ENCODE measurements around the gene SCD. TPM values are rescaled to one million over a fixed set of nuclear protein-coding genes. Genes with fewer than 3 reads are reported as not detected.

SCD gene
- total RNA-seq, 2 experiments from 2014 or later, result 239 to 240 TPM

- H3K4me3 Mint-ChIP-seq, result no peak overlapping the region
- peaks cover 67% of the 10 kb centered on the region for H3K36me3 Mint-ChIP-seq (ENCODE audit: low read depth)
- H3K27ac Mint-ChIP-seq, result peak overlapping the region; percentile 40
- ChIA-PET CTCF (interaction anchor here (1.3 kb wide), 1 partner anchor 19 kb away, joined by 3 read pairs; no protein-coding TSS in a partner anchor), POLR2A (interaction anchor here (1.0 to 1.3 kb wide), 3 partner anchors 11 to 16 kb away, joined by 3 to 5 read pairs (median 4); partner anchors contain the start of gene SCD)
- no peaks in the 10 kb centered on the region for H3K9me3 Mint-ChIP-seq (ENCODE audit: insufficient read depth)
- ATAC-seq (no peak), DNase-seq (no peak)
- H3K4me1 Mint-ChIP-seq (ENCODE audit: low read depth), result peaks cover 41% of the 10 kb centered on the region
- no peaks in the 10 kb centered on the region for H3K27me3 Mint-ChIP-seq (ENCODE audit: low read depth)
Measured at GRCh38 chr10:100362570-100363496, 15.8 kb downstream of the SCD start.

GRCh38 chr10:100364175-100364574 lies 17.1 kb downstream of the SCD start:
- no peak for DNase-seq
- H3K4me1 Mint-ChIP-seq (ENCODE audit: low read depth), result peaks cover 41% of the 10 kb centered on the region
- H3K4me3 Mint-ChIP-seq, result no peak overlapping the region
- H3K27ac Mint-ChIP-seq, result no peak overlapping the region
- ChIA-PET CTCF (interaction anchor here (1.2 to 1.3 kb wide), 2 partner anchors 20 to 26 kb away, joined by 3 read pairs; no protein-coding TSS in a partner anchor), POLR2A (interaction anchor here (1.0 to 1.3 kb wide), 3 partner anchors 9 to 17 kb away, joined by 3 to 5 read pairs (median 4); partner anchors contain the start of gene SCD)
- no peak for ATAC-seq
- H3K27me3 Mint-ChIP-seq (ENCODE audit: low read depth), result no peaks in the 10 kb centered on the region
- H3K36me3 Mint-ChIP-seq (ENCODE audit: low read depth), result peaks cover 62% of the 10 kb centered on the region
- H3K9me3 Mint-ChIP-seq (ENCODE audit: insufficient read depth), result no peaks in the 10 kb centered on the region

- no peak overlapping the region for H3K27ac Mint-ChIP-seq
- CTCF ChIA-PET, result interaction anchor here (0.8 to 1.2 kb wide), 4 partner anchors 22 to 69 kb away, joined by 3 read pairs; no protein-coding TSS in a partner anchor
- H3K27me3 Mint-ChIP-seq (ENCODE audit: low read depth), result no peaks in the 10 kb centered on the region
- no peak overlapping the region for H3K4me3 Mint-ChIP-seq
- DNase-seq (no peak), ATAC-seq (no peak)
- H3K36me3 Mint-ChIP-seq (ENCODE audit: low read depth), result peaks cover 55% of the 10 kb centered on the region
- no peaks in the 10 kb centered on the region for H3K9me3 Mint-ChIP-seq (ENCODE audit: insufficient read depth)
- H3K4me1 Mint-ChIP-seq (ENCODE audit: low read depth), result peaks cover 40% of the 10 kb centered on the region
- POLR2A ChIA-PET, result interaction anchor here (1.1 kb wide), 1 partner anchor 18 kb away, joined by 4 read pairs; the partner anchor contains the start of gene SCD
Measured at GRCh38 chr10:100364735-100365391, 17.8 kb downstream of the SCD start.

- POLR2A ChIA-PET, result no interaction called here
- H3K4me3 Mint-ChIP-seq, result no peak overlapping the region
- H3K27me3 Mint-ChIP-seq (ENCODE audit: low read depth), result no peaks in the 10 kb centered on the region
- CTCF ChIA-PET, result interaction anchor here (0.7 to 3.2 kb wide), 2 partner anchors 20 to 464 kb away, joined by 4 to 48 read pairs; partner anchors contain the start of gene SCD
- DNase-seq (no peak), ATAC-seq (no peak)
- no peak overlapping the region for H3K27ac Mint-ChIP-seq
- peaks cover 49% of the 10 kb centered on the region for H3K4me1 Mint-ChIP-seq (ENCODE audit: low read depth)
- H3K9me3 Mint-ChIP-seq (ENCODE audit: insufficient read depth), result no peaks in the 10 kb centered on the region
- H3K36me3 Mint-ChIP-seq (ENCODE audit: low read depth), result peaks cover 20% of the 10 kb centered on the region
Measured at GRCh38 chr10:100368721-100369120, 21.7 kb downstream of the SCD start.

- H3K27ac Mint-ChIP-seq, result peak overlapping the region; percentile 88
- ATAC-seq, result peak; percentile 54
- no peaks in the 10 kb centered on the region for H3K27me3 Mint-ChIP-seq (ENCODE audit: low read depth)
- no peaks in the 10 kb centered on the region for H3K9me3 Mint-ChIP-seq (ENCODE audit: insufficient read depth)
- H3K4me1 Mint-ChIP-seq (ENCODE audit: low read depth), result peaks cover 44% of the 10 kb centered on the region
- peak; percentile 75 for DNase-seq
- ChIA-PET POLR2A (interaction anchor here (0.6 to 2.3 kb wide), 13 partner anchors 9 to 1447 kb away, joined by 3 to 43 read pairs (median 4); partner anchors contain the start of genes OGA and SCD), CTCF (interaction anchor here (0.6 to 3.2 kb wide), 19 partner anchors 9 to 170 kb away, joined by 3 to 48 read pairs (median 5); partner anchors contain the start of genes HIF1AN and SCD)
- peak overlapping the region; percentile 42 for H3K4me3 Mint-ChIP-seq
- H3K36me3 Mint-ChIP-seq (ENCODE audit: low read depth), result peaks cover 7% of the 10 kb centered on the region
Measured at GRCh38 chr10:100370714-100371481, 23.9 kb downstream of the SCD start.

GRCh38 chr10:100371482-100372027 lies 24.5 kb downstream of the SCD start:
- peaks cover 42% of the 10 kb centered on the region for H3K4me1 Mint-ChIP-seq (ENCODE audit: low read depth)
- DNase-seq (no peak), ATAC-seq (no peak)
- CTCF ChIA-PET, result interaction anchor here (0.8 to 3.2 kb wide), 14 partner anchors 8 to 171 kb away, joined by 3 to 48 read pairs (median 6); partner anchors contain the start of genes HIF1AN and SCD
- H3K9me3 Mint-ChIP-seq (ENCODE audit: insufficient read depth), result no peaks in the 10 kb centered on the region
- H3K27me3 Mint-ChIP-seq (ENCODE audit: low read depth), result no peaks in the 10 kb centered on the region
- H3K4me3 Mint-ChIP-seq, result peak overlapping the region; percentile 42
- H3K27ac Mint-ChIP-seq, result peak overlapping the region; percentile 88
- POLR2A ChIA-PET, result interaction anchor here (0.6 to 2.3 kb wide), 6 partner anchors 20 to 144 kb away, joined by 3 to 43 read pairs (median 4); partner anchors contain the start of gene SCD
- H3K36me3 Mint-ChIP-seq (ENCODE audit: low read depth), result peaks cover 7% of the 10 kb centered on the region

GRCh38 chr10:100372415-100373297 lies 25.6 kb downstream of the SCD start:
- H3K4me3 Mint-ChIP-seq, result no peak overlapping the region
- H3K27ac Mint-ChIP-seq, result no peak overlapping the region
- CTCF ChIA-PET, result interaction anchor here (0.9 to 2.0 kb wide), 13 partner anchors 21 to 363 kb away, joined by 3 to 23 read pairs (median 5); partner anchors contain the start of genes DNMBP, HIF1AN and SCD
- ATAC-seq (no peak), DNase-seq (no peak)
- no peaks in the 10 kb centered on the region for H3K27me3 Mint-ChIP-seq (ENCODE audit: low read depth)
- POLR2A ChIA-PET, result interaction anchor here (0.5 to 2.4 kb wide), 10 partner anchors 9 to 163 kb away, joined by 3 to 34 read pairs (median 4); partner anchors contain the start of genes HIF1AN and SCD
- peaks cover 43% of the 10 kb centered on the region for H3K4me1 Mint-ChIP-seq (ENCODE audit: low read depth)
- H3K36me3 Mint-ChIP-seq (ENCODE audit: low read depth), result peaks cover 2% of the 10 kb centered on the region
- no peaks in the 10 kb centered on the region for H3K9me3 Mint-ChIP-seq (ENCODE audit: insufficient read depth)

GRCh38 chr10:100373298-100374199 lies 26.5 kb downstream of the SCD start:
- no peak overlapping the region for H3K27ac Mint-ChIP-seq

GRCh38 chr10:100374200-100374655 lies 27.2 kb downstream of the SCD start:
- Mint-ChIP-seq H3K4me1 (ENCODE audit: low read depth) (peaks cover 48% of the 10 kb centered on the region), H3K27ac (no peak overlapping the region), H3K36me3 (ENCODE audit: low read depth) (peaks cover 2% of the 10 kb centered on the region), H3K9me3 (ENCODE audit: insufficient read depth) (no peaks in the 10 kb centered on the region), H3K4me3 (no peak overlapping the region), H3K27me3 (ENCODE audit: low read depth) (no peaks in the 10 kb centered on the region)
- ChIA-PET POLR2A (interaction anchor here (1.3 to 2.4 kb wide), 7 partner anchors 11 to 136 kb away, joined by 3 to 34 read pairs (median 5); partner anchors contain the start of gene SCD), CTCF (interaction anchor here (0.9 to 2.0 kb wide), 11 partner anchors 23 to 162 kb away, joined by 3 to 23 read pairs (median 4); partner anchors contain the start of genes HIF1AN and SCD)
- DNase-seq (no peak), ATAC-seq (no peak)

More at GRCh38 chr10:100373298-100374199, 26.5 kb downstream of the SCD start:
- Mint-ChIP-seq H3K9me3 (ENCODE audit: insufficient read depth) (no peaks in the 10 kb centered on the region), H3K4me3 (no peak overlapping the region), H3K36me3 (ENCODE audit: low read depth) (peaks cover 2% of the 10 kb centered on the region), H3K4me1 (ENCODE audit: low read depth) (peaks cover 50% of the 10 kb centered on the region), H3K27me3 (ENCODE audit: low read depth) (no peaks in the 10 kb centered on the region)
- ChIA-PET POLR2A (interaction anchor here (0.5 to 2.4 kb wide), 10 partner anchors 10 to 162 kb away, joined by 3 to 34 read pairs (median 4); partner anchors contain the start of genes HIF1AN and SCD), CTCF (interaction anchor here (0.9 to 2.0 kb wide), 14 partner anchors 22 to 364 kb away, joined by 3 to 23 read pairs (median 4); partner anchors contain the start of genes DNMBP, HIF1AN and SCD)
- DNase-seq (peak; percentile 96), ATAC-seq (peak; percentile 83)

All from activated CD8-positive, alpha-beta T cell treated with anti-CD3 and anti-CD28 coated beads, Interleukin-2, amount 10 ng/mL, durations not matched to agents 7 days and 5 days (primary cell).